NCI-H226 (cell line): ENCODE data around the gene PALM2AKAP2.
"Not testable (repeated sequence)": the region's sequence is repeated elsewhere in the genome, so short reads cannot be mapped to it uniquely, and the experiment has no call there.

Source experiments
- DNase-seq: peaks from one replicate; pipeline ENCODE4 v3.0.0-alpha.2; 2015

PALM2AKAP2 gene

DNA sequence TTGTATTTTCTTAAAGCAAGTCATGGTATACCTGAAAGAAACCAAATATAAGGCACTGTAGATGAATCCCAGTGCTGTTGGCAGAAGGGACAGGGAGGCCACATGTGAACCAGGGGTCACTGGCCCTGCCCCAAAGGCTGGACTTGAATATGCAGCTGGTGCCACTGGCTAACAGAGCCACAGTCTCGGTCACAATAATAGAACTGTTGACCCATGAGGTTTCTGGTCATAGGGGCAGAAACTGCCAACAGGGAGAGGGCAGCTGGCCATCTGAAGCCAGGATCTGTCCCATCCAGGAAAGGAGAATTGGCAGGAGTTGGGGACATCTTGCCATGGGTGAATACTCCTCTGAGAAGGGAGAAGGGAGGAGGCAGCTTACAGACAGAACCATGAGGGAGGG lies 31.9 kb downstream of the PALM2AKAP2 start:
- no peak for DNase-seq

DNA sequence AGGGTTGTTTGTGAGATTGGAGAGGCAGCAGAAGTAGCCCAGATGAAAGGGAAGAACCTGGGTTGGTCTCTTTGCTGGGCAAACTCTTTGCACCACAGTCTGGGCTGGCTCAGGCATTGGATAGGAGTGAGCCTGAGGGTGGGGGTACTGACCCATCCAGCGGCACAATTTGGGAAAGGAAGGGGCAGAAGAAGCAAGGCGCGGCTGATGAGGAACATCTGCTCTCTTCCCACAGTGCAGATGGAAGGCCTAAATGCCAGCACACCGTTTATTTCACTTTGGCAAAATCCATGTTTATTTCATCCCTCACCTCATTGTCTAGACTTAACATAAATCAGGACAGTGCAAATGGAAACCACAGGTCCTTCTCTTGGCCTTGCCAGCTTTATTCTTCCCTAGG lies 32.3 kb downstream of the PALM2AKAP2 start:
- DNase-seq: no peak

DNA sequence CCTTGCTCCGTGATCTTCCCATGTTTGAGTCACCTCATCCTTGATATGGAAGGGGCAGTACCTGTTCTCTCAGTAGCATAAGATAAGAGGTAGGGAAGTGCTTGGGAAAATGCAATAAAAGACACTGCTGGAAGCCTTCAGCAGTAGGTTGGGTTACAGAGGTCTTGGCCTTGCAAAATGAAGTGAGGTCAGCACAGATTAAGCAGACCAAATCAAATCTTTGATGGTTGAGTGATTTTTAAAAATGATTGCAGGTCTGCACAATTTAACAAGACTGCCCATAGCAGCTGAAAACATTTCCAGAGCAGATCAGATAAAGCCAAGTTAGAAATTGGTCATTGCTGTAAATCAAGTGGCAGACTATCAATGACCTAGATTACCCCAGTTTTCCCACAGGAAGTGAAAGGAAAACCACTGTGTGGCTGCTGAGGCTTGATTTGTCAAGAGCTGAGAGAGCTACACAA lies 32.9 kb downstream of the PALM2AKAP2 start:
- peak; percentile 11 for DNase-seq

DNA sequence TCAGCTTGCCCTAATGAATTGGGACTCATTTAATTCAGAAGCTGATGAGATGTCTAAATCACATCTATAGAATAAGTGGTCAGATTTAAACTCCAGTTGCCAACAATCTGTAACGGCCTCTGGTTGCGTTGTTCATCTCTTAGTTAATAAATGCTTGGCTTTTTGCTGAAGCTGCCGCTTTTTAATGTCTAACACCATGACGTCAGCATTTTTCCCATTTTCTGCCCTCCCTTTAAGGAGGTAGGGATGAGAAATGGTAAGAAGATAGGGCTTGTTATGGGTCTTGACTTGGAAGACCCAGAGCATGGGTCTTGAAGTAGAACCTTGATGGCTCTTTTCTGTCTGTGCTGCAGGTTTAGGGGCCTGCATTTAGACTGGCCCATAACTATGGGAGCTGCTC lies 33.3 kb downstream of the PALM2AKAP2 start:
- DNase-seq: no peak

DNA sequence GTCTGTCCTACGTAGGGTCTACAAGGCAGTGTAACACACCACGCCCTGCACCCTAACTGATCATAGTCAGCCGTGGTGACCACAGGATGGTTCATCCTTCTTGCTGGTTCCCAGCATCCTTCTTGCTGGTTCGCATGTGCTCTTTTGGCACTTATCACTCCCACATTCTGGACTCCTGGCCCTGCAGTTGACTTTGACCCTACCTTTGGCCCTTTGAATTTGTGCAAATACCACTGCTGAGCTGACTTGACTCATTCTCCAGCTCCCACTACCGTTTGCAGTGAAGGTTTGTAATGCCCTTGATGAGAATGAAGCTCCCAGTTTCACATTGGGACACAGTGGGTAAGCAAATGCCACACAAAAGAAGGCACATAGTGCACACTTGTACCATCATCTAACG lies 33.8 kb downstream of the PALM2AKAP2 start:
- DNase-seq: no peak

DNA sequence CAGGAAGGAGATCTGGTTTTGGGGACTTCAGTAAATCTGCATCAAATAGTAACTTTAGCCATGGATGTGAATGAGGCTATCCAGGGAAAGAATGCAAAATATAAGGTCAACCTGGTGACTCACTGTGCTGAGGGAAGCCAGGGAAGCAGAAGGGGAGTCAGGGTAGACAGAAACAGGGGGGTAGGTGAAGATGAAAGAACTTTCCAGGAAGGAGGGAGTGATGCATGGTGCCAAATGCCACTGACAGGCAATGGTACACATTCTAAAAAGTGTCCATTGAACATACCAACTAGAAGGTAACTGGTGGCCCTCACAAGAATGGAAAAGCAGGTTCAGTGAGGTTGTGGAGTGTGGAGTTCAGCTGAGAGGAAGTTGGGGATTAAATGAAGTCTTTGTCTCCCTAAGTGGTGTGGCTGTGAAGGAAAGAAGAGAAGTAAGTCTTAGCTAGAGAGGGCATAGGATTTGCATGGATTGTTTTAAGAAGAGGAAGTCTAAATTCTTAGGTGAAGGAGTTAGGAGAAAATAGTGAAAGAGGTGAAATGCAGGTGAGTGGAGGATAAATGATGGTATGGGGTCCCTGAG lies 35.5 kb downstream of the PALM2AKAP2 start:
- peak; percentile 37 for DNase-seq

DNA sequence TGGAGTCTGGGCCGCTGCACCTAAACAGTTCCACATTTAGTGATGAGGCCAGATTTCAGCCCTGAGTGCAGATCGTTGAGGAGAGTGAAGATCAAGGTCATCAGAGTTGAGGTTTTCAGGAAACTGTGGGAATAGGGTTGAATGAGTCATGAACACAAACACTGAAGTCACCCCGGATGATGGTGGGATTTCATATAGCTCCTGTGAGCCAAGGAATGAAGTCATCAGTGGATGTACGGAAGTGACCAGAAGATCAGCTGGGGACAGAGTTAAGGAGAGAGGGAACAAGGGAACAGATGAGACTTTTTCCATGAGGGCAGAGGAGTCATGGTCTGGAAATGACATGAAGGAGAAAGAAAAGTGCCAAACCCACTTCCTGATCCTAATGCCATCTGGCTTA lies 36.5 kb downstream of the PALM2AKAP2 start:
- DNase-seq: peak; percentile 83

DNA sequence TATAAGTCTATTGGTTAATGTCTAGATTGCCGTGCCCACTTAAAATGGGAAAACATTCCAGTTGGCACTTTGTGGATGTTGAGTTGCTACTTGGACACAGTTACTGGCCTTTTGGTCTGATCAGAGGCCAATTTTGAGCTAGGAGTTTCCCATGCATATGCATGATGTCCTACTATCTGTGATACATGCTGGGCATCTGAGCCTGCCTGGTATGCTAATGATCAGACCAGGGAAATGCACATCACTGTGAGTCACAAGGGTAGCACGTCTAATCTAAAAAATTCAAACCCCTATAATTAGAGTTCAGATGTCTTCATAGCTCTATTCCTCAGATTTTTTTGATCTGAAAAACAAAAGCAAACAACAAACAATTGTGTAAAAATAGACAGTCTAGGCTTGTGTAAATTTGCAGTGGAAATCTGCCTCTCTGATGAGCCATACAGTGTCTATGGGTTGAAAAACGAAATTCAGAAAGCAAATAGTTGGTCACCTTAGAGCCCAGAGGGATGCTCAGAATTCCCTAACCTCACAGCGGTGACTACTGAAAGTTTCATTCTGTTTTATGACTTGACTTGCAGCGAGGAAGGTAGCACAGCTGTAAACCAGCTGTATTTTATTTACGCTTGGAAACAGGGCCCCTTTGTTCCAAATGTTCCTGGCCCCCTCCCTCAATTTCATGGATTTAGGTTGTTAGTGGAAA lies 37.3 kb downstream of the PALM2AKAP2 start:
- DNase-seq: peak; percentile 66

DNA sequence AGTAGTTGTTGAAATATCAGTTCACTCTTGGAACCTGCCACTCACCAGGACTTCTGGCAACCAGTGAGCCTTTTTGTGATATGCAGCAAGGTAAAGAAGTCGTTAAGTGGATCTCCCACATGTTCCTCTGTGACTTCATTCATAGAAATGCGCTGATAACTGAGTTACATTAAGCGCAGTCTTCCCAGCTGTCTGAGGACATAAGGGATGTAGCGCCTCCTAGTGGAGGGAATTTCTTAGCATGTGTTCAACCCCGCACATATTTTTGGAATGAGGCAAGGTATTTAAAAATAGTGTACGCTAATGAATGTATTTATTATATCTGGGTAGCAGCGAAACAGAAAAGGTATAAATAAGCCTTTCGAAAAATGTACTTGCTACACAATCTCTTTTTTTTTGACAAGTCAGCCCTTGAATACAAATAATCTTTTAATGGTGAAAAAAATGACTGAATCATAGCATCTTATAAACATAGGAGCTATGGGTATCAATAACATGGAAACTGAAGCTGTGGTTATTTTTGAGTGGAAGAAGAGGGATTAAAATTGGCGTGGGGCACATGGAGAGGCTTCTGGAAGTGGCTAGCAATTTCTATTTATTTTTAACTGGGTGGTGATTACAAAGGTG lies 38.0 kb downstream of the PALM2AKAP2 start:
- DNase-seq: peak; percentile 91

DNA sequence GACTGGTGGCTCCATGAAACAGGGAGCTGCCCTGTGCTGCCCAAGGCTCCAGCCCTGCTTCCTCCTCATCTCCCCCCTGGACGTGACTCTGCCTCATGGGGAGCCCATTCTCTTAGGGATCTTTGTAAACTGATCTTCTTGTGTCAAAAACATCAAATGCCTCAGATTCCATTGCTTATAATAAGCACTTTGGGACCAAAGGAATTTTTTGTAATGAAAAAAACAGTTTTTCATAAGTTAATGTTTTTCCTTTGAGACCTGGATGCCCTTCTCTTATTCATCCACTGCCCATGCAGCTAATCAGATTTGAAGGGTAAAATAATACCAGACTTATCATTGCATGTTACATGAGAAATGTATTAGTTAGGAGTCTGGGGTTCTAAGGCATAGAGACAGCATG lies 41.7 kb downstream of the PALM2AKAP2 start:
- no peak for DNase-seq

DNA sequence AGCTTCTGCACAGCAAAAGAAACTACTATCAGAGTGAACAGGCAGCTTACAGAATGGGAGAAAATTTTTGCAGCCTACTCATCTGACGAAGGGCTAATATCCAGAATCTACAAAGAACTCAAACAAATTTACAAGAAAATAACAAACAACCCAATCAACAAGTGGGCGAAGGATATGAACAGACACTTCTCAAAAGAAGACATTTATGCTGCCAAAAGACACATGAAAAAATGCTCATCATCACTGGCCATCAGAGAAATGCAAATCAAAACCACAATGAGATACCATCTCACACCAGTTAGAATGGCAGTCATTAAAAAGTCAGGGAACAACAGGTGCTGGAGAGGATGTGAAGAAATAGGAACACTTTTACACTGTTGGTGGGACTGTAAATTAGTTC lies 45.4 kb downstream of the PALM2AKAP2 start:
- DNase-seq: not testable (repeated sequence)

DNA sequence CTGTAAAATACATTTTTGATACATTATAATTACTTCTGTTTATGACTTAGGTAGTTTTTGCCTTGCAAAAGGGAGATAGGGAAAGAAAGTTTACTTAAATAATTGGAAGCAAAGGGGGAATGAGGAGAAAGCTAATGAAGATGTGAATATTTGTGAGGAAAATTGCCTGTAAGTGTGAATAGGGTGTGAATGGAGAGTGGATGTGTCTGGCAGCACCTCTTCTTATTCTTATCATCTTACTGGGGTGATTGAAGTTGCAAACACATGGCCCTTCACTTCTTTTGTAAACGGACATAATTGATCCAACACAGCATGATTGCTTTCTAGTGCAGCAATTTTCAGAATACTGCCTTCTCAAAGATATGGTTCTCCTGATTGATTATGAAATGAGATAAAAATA lies 46.6 kb downstream of the PALM2AKAP2 start:
- DNase-seq: no peak

DNA sequence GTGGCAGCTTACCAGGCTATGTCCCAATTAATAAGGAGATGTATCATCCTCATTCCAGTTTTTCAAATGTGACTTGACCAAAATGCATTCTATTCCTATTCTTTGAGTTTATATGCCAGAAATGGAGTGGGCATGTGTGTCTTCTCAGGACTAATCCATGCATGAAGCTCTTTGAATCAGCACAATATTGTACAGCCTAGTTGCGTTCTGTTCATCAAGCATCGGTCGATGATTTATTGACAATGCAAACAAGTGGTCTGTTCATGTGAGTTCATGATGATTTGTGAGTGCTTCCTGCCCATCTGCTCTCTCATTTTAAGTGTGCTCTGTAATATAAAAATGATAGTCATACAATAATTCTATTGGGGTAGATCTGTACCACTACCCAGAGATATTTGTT lies 48.3 kb downstream of the PALM2AKAP2 start:
- DNase-seq: no peak
